Measurements from ENCODE around the gene FBXL7.

Gene FBXL7

GRCh38 chr5:15564523-15564922 lies 64.5 kb downstream of the FBXL7 start:
- no peak for DNase-seq (ENCODE audit: low spot score)
- no peak for TF ChIP-seq CTCF (IDR thresholded peaks at IDR 0.05; ENCODE audit: extremely low read depth, missing control alignments)

DNA sequence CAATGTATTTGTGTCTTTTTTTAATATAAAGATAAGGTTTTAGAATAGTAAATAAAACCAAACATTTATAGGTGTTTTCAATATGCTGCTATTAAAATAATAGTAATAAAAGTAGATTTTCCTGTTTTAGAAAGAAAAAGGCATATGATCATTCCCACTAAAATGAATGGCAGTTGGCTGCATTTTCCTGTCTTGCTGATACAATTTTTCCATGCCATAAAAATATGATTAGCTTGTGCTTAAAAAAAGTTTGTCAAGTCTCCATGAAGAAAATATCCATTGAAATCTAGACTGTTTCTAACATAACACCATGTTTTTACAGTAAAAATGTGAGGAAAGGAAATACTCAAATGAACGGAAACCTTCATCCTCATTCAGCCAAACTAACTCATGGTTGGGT lies 65.0 kb downstream of the FBXL7 start:
- no peak for DNase-seq (ENCODE audit: low spot score)
- TF ChIP-seq CTCF (IDR thresholded peaks at IDR 0.05; ENCODE audit: extremely low read depth, missing control alignments), result no peak

DNA sequence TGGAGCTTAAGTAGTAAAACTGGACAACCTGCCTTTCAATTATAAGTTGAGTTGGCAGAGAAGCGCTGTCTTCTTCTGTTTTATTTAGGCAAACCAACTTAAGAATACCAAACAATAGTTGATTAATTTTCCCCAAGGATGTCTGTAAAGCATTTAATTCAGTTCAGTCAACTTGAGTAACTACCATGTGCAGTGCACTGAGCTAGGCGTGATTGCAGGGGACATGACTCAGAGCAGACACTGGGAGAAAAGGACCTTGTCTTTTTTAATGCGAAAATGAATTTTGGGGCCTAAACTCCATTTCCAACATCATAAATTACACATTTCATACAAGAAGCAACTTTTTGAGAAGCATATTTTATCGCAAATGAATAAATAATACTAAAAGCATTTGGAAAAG lies 66.3 kb downstream of the FBXL7 start:
- TF ChIP-seq CTCF (IDR thresholded peaks at IDR 0.05; ENCODE audit: extremely low read depth, missing control alignments), result no peak
- DNase-seq (ENCODE audit: low spot score), result no peak

DNA sequence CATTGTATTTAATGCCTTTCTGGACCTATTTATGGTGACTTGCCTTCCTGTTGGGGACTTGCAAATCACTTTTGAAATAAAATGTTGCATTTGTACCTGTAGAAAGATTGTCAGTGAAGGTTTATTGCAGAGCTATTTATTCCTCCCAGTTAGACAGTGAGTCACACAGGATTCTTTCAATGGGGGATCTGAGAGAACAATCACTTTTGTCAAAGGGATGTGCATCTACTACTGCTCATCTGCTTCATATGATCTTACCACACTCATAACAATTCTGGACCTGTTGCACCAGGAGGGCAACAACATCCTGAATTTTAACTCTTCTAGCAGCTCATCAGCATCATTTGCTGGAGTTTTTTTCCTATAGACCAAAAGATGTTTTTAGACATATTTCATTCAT lies 66.8 kb downstream of the FBXL7 start:
- TF ChIP-seq CTCF (IDR thresholded peaks at IDR 0.05; ENCODE audit: extremely low read depth, missing control alignments), result no peak
- DNase-seq (ENCODE audit: low spot score), result no peak

DNA sequence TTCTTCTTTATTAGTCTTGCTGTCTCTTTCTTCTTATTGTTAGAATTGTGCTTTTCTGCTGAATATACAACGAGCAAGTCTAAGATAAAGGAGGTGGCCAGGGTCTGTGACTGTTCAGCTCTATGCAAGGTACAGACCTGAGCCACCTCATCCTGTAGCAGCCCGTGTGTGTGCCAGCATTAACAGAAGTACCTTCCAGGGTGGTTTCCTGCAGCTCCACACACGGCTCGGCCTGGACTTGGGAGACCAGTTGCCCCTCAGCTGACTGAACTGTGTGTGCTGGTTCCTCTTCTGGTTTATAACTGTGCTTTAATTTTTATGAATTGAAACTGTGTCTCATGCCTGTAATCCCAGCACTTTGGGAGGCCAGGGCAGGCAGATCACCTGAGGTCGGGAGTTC lies 70.5 kb downstream of the FBXL7 start:
- no peak for TF ChIP-seq CTCF (IDR thresholded peaks at IDR 0.05; ENCODE audit: extremely low read depth, missing control alignments)
- no peak for DNase-seq (ENCODE audit: low spot score)

- TF ChIP-seq CTCF (IDR thresholded peaks at IDR 0.05; ENCODE audit: extremely low read depth, missing control alignments), result no peak
- no peak for DNase-seq (ENCODE audit: low spot score)
Measured at GRCh38 chr5:15571081-15571480, 71.1 kb downstream of the FBXL7 start.

DNA sequence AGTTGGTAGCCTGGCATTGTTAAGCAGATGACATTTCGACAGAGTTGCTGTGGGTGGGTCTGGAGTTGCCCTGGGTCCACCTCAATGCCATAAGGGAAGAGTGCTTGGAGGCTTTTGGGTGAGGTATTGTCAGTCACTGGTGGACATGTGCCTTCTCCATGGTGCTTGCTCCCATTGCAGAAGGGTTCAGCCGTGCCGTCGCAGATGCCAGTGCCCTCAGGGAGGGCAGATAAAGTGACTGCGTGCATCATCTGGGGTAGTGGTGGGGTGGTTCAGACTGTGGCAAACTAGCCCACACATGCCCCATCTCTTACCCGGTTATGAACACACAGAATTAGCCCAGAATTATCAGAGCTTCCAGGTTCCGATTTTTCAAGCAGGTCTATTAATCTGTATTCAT lies 71.6 kb downstream of the FBXL7 start:
- no peak for TF ChIP-seq CTCF (IDR thresholded peaks at IDR 0.05; ENCODE audit: extremely low read depth, missing control alignments)

More for the DNA sequence above, 71.6 kb downstream of the FBXL7 start:
- no peak for DNase-seq (ENCODE audit: low spot score)
